DMS79 treated with DMSO at 0.1 percent for 48 hours (cell line): ENCODE data around the gene JAG1.

ENCODE experiments used
- DNase-seq: peaks from one replicate; lab custom pipeline; 2025; lab: John Stamatoyannopoulos, UW

Gene JAG1

GRCh38 chr20:10652660-10653261 is 21.0 kb downstream of the JAG1 start:
- peak; percentile 51 for DNase-seq

- no peak for DNase-seq
Observed at GRCh38 chr20:10652185-10652584, 21.6 kb downstream of the JAG1 start.

- peak; percentile 55 for DNase-seq
Observed at GRCh38 chr20:10651227-10651990, 22.4 kb downstream of the JAG1 start.

GRCh38 chr20:10649797-10650160 is 24.0 kb downstream of the JAG1 start:
- DNase-seq = no peak

GRCh38 chr20:10649080-10649796 is 24.6 kb downstream of the JAG1 start:
- DNase-seq = no peak

- DNase-seq = no peak
Observed at GRCh38 chr20:10648651-10649050, 25.1 kb downstream of the JAG1 start.

- DNase-seq = no peak
Observed at GRCh38 chr20:10647909-10648308, 25.9 kb downstream of the JAG1 start.

- DNase-seq = no peak
Observed at GRCh38 chr20:10647471-10647870, 26.3 kb downstream of the JAG1 start.

GRCh38 chr20:10646886-10647420 is 26.8 kb downstream of the JAG1 start:
- DNase-seq = no peak

- DNase-seq = no peak
Observed at GRCh38 chr20:10646006-10646405, 27.8 kb downstream of the JAG1 start.

GRCh38 chr20:10645205-10645570 is 28.6 kb downstream of the JAG1 start:
- DNase-seq = no peak

- no peak for DNase-seq
Observed at GRCh38 chr20:10644458-10645204, 29.2 kb downstream of the JAG1 start.

GRCh38 chr20:10643560-10643873 is 30.3 kb downstream of the JAG1 start:
- DNase-seq = no peak

GRCh38 chr20:10642856-10643559 is 30.8 kb downstream of the JAG1 start:
- no peak for DNase-seq

- no peak for DNase-seq
Observed at GRCh38 chr20:10641893-10642292, 31.9 kb downstream of the JAG1 start.

GRCh38 chr20:10641467-10641866 is 32.3 kb downstream of the JAG1 start:
- DNase-seq = no peak

GRCh38 chr20:10640897-10641296 is 32.9 kb downstream of the JAG1 start:
- no peak for DNase-seq

- DNase-seq = no peak
Observed at GRCh38 chr20:10639737-10640556, 33.9 kb downstream of the JAG1 start.

- DNase-seq = no peak
Observed at GRCh38 chr20:10639077-10639736, 34.6 kb downstream of the JAG1 start.

- DNase-seq = no peak
Observed at GRCh38 chr20:10637563-10637962, 36.2 kb downstream of the JAG1 start.
